Mucosa of gallbladder (tissue), 1 donor: ENCODE measurements around the gene CDC20B. TPM values are rescaled to one million over a fixed set of nuclear protein-coding genes. Genes with fewer than 3 reads are reported as not detected.
A peak's percentile ranks its signal among the peaks of the same experiment; 100 is the strongest.
"Not testable (repeated sequence)": the region's sequence is repeated elsewhere in the genome, so short reads cannot be mapped to it uniquely, and the experiment has no call there.

Experiments
- DNase-seq: peaks from one replicate; pipeline ENCODE4 v3.0.0-alpha.2; 2020; ENCODE audit warnings: low spot score
- total RNA-seq: library from RNA; stranded (reverse); gene quantifications from one replicate; pipeline ENCODE4 v1.2.1, GENCODE V29; 2021
- donor health status: DM: no; HTN: no; CAD: no.

CDC20B gene
- total RNA-seq, 1 donor from 2014 or later: 0.20 TPM

GRCh38 chr5:55104036-55104772, 68.8 kb downstream of the CDC20B start:
- no peak for DNase-seq

GRCh38 chr5:55102348-55102747, 70.6 kb downstream of the CDC20B start, which contains the start of gene GZMA:
Gene GZMA, plus strand, starts transcription at chr5:55102646. Its CDS starts 37 bp downstream, at chr5:55102683.
- DNase-seq: no peak

- DNase-seq: no peak
Observed at GRCh38 chr5:55101556-55102276, 71.3 kb downstream of the CDC20B start.

- not testable (repeated sequence) for DNase-seq
Observed at GRCh38 chr5:55101148-55101547, 71.8 kb downstream of the CDC20B start.

- peak; percentile 53 for DNase-seq
Observed at GRCh38 chr5:55096861-55097260, 76.1 kb downstream of the CDC20B start.

GRCh38 chr5:55096182-55096581, 76.8 kb downstream of the CDC20B start:
- DNase-seq: no peak

GRCh38 chr5:55091011-55091410, 82.0 kb downstream of the CDC20B start:
- not testable (repeated sequence) for DNase-seq

- not testable (repeated sequence) for DNase-seq
Observed at GRCh38 chr5:55089301-55089700, 83.7 kb downstream of the CDC20B start.

- no peak for DNase-seq
Observed at GRCh38 chr5:55081541-55081940, 91.4 kb downstream of the CDC20B start.

- DNase-seq: no peak
Observed at GRCh38 chr5:55073211-55073610, 99.8 kb downstream of the CDC20B start.

- no peak for DNase-seq
Observed at GRCh38 chr5:55072666-55073065, 100.3 kb downstream of the CDC20B start.

GRCh38 chr5:55071413-55071812, 101.6 kb downstream of the CDC20B start:
- no peak for DNase-seq

- DNase-seq: no peak
Observed at GRCh38 chr5:55070968-55071367, 102.0 kb downstream of the CDC20B start.

- no peak for DNase-seq
Observed at GRCh38 chr5:55066277-55066676, 106.7 kb downstream of the CDC20B start.

- no peak for DNase-seq
Observed at GRCh38 chr5:55064523-55064922, 108.5 kb downstream of the CDC20B start.

- DNase-seq: no peak
Observed at GRCh38 chr5:55063899-55064298, 109.1 kb downstream of the CDC20B start.

GRCh38 chr5:55063220-55063863, 109.6 kb downstream of the CDC20B start:
- DNase-seq: no peak

Other genes with a start within 250 kb of the CDC20B start
- gene ESM1, start 187.6 kb downstream of the CDC20B start, total RNA-seq: 0.40 TPM
- 1.6 TPM for gene GZMK, start 148.9 kb downstream of the CDC20B start, total RNA-seq
- 5.4 TPM for gene GZMA, start 70.5 kb downstream of the CDC20B start, total RNA-seq
- gene GPX8, start 13.0 kb downstream of the CDC20B start, total RNA-seq: 26.8 TPM
- 0.92 TPM for gene MCIDAS, start 54.1 kb upstream of the CDC20B start, total RNA-seq
- 14.4 TPM for gene CCNO, start 60.4 kb upstream of the CDC20B start, total RNA-seq
- 31.6 TPM for gene DHX29, start 134.5 kb upstream of the CDC20B start, total RNA-seq
- gene MTREX, start 134.8 kb upstream of the CDC20B start, total RNA-seq: 61.1 TPM